ENCODE data around the gene UNC80.

Gene UNC80

GRCh38 chr2:210009896-210010295 is 238.3 kb downstream of the UNC80 start:
- TF ChIP-seq, protein P1, sequence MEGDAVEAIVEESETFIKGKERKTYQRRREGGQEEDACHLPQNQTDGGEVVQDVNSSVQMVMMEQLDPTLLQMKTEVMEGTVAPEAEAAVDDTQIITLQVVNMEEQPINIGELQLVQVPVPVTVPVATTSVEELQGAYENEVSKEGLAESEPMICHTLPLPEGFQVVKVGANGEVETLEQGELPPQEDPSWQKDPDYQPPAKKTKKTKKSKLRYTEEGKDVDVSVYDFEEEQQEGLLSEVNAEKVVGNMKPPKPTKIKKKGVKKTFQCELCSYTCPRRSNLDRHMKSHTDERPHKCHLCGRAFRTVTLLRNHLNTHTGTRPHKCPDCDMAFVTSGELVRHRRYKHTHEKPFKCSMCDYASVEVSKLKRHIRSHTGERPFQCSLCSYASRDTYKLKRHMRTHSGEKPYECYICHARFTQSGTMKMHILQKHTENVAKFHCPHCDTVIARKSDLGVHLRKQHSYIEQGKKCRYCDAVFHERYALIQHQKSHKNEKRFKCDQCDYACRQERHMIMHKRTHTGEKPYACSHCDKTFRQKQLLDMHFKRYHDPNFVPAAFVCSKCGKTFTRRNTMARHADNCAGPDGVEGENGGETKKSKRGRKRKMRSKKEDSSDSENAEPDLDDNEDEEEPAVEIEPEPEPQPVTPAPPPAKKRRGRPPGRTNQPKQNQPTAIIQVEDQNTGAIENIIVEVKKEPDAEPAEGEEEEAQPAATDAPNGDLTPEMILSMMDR (IDR thresholded peaks at IDR 0.05; ENCODE audit: insufficient read depth, low read depth, low read length, missing control alignments) = no peak
- DNase-seq (ENCODE audit: low read depth) = no peak

GRCh38 chr2:210020138-210020537 is 248.5 kb downstream of the UNC80 start:
- H3K4me3 ChIP-seq (ENCODE audit: low read depth, low read length) = no peak overlapping the region
- TF ChIP-seq, protein P1 (IDR thresholded peaks at IDR 0.05; ENCODE audit: insufficient read depth, low read depth, low read length, missing control alignments) = no peak
- no peak for DNase-seq (ENCODE audit: low read depth)

More at GRCh38 chr2:210009896-210010295, 238.3 kb downstream of the UNC80 start:
- no peak overlapping the region for H3K4me3 ChIP-seq (ENCODE audit: low read depth, low read length)

DNA sequence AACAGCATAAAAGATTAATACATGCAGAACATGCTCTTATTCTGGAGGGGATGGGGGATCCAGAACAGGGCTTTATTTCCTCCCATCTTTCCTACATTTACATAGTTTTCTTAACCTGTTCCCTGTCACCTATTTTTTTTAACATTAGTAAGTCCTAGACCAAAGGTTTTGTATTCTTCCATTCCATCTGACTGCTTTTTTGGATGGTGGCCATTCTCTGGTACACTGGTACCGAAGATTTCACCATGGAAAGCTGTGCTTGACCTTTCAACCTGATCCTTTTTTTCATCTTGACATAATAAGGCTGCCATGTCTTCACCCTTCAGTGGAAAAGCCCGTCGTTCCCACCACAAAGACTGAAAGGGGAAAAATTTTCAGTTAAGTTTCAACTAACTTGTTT is 251.2 kb downstream of the UNC80 start:
- TF ChIP-seq, protein P1 (IDR thresholded peaks at IDR 0.05; ENCODE audit: insufficient read depth, low read depth, low read length, missing control alignments) = no peak
- DNase-seq (ENCODE audit: low read depth) = no peak
- H3K4me3 ChIP-seq (ENCODE audit: low read depth, low read length) = no peak overlapping the region

DNA sequence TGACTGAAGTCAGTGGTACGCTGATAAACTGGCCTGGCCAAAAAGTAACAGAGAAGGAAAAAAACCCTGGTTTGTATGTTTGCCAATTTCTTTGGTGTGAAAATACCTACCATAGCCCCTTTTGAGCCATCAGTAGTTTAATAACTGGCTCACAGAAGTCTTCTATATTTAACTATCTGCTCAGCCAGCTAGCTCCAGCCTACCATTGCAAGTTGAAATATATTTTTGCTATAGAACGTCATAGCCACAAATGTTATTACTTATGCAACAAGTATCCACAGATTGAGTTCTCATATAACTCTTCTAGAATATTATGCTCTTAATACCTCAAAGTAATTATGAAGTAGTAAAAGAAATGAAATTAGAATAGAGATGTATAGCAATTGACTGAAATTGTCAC is 256.0 kb downstream of the UNC80 start:
- no peak for DNase-seq (ENCODE audit: low read depth)
- no peak overlapping the region for H3K4me3 ChIP-seq (ENCODE audit: low read depth, low read length)
- TF ChIP-seq, protein P1 (IDR thresholded peaks at IDR 0.05; ENCODE audit: insufficient read depth, low read depth, low read length, missing control alignments) = no peak

- TF ChIP-seq, protein P1 (IDR thresholded peaks at IDR 0.05; ENCODE audit: insufficient read depth, low read depth, low read length, missing control alignments) = no peak
Observed at GRCh38 chr2:210028178-210028577, 256.5 kb downstream of the UNC80 start.

DNA sequence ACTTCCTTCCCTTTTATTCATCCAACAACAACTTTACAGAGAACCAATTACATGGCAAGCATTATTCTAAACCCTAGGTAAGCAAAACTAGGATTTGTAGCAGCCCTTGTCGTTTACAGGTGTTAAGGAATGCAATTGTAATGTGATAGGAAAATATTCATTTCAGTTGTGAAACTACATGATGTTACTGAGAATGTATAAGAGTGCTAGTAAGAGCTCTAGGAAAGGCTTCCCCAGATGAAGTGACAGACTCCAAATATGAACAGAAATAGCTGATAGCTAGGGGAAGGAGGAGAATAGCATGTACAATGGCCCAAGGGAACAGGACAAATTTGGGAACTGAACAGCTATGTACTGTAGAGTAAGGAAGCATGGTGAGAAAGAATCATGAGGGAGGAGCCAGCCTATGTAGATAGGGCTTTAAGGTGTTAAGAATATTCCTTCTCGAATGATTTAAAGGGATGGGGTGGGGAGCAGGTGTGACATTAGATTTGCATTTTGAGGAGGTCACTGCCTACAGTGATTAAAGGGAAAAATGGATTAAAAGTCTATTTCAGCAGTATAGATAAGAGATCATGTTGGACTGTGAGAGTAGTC is 262.6 kb downstream of the UNC80 start:
- no peak overlapping the region for H3K4me3 ChIP-seq (ENCODE audit: low read depth, low read length)
- no peak for DNase-seq (ENCODE audit: low read depth)
- TF ChIP-seq, protein P1 (IDR thresholded peaks at IDR 0.05; ENCODE audit: insufficient read depth, low read depth, low read length, missing control alignments) = no peak

More at GRCh38 chr2:210028178-210028577, 256.5 kb downstream of the UNC80 start:
- no peak overlapping the region for H3K4me3 ChIP-seq (ENCODE audit: low read depth, low read length)
- DNase-seq (ENCODE audit: low read depth) = no peak

DNA sequence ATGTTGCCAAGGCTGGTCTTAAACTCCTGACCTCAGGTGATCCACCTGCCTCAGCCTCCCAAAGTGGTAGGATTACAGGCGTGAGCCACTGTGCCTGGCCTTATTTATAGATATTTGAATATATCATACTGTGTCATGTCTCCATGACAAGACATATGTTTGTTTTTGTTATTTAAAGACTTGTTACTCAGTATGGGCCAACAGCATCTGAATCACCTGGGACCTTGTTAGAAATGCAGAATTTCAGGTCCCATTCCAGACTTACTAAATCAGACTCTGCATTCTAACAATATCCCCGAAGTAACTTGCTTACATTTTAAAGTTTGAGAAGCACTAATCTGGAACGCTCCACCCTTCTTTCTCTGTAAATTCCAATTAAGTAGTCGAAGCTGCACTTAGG is 264.0 kb downstream of the UNC80 start:
- no peak overlapping the region for H3K4me3 ChIP-seq (ENCODE audit: low read depth, low read length)
- TF ChIP-seq, protein P1 (IDR thresholded peaks at IDR 0.05; ENCODE audit: insufficient read depth, low read depth, low read length, missing control alignments) = no peak
- DNase-seq (ENCODE audit: low read depth) = no peak

All from GM12865 (cell line).